NT2/D1 (cell line): ENCODE results near the gene ZNF275.

ENCODE experiments used
- DNase-seq: peaks from one replicate; pipeline ENCODE4 v3.0.0-alpha.2; 2011; ENCODE audit warnings: low read depth, low spot score
- H3K27me3 ChIP-seq: 2 replicates; pipeline ENCODE4 v1.6.0; 2011; ENCODE audit warnings: mild to moderate bottlenecking; ENCODE audit not compliant: insufficient read length, insufficient read depth
- H3K36me3 ChIP-seq: 2 replicates; pipeline ENCODE4 v1.6.1; 2011; ENCODE audit warnings: mild to moderate bottlenecking, low read length, mixed read lengths; ENCODE audit not compliant: insufficient read depth, insufficient read length
- H3K4me1 ChIP-seq: 2 replicates; pipeline ENCODE4 v1.5.1; 2011; ENCODE audit not compliant: insufficient read depth, insufficient read length
- H3K4me3 ChIP-seq: 2 replicates; pipeline ENCODE4 v1.5.1; 2011; ENCODE audit warnings: low read depth; ENCODE audit not compliant: insufficient read length
- H3K9ac ChIP-seq: 2 replicates; pipeline ENCODE4 v1.6.0; 2011; ENCODE audit warnings: low read depth; ENCODE audit not compliant: insufficient read length
- H3K9me3 ChIP-seq: 2 replicates; pipeline ENCODE4 v1.5.1; 2011; ENCODE audit warnings: mild to moderate bottlenecking, low read length; ENCODE audit not compliant: insufficient read depth
- SUZ12 ChIP-seq: IDR thresholded peaks from 2 replicates; pipeline ENCODE4 v1.6.1; 2011; ENCODE audit not compliant: insufficient read length, insufficient read depth; ENCODE audit errors: extremely low read depth
- YY1 ChIP-seq: IDR thresholded peaks from 2 replicates; pipeline ENCODE4 v1.6.1; 2011; ENCODE audit not compliant: insufficient read length, insufficient read depth
- ZNF274 ChIP-seq: IDR thresholded peaks from 2 replicates; pipeline ENCODE4 v1.6.1; 2011; ENCODE audit warnings: mild to moderate bottlenecking, low read depth, low read length

Gene ZNF275

GRCh38 chrX:153320555-153321184, 13.3 kb upstream of the ZNF275 start:
- DNase-seq: no peak
- no peak for TF ChIP-seq SUZ12
- H3K4me1 ChIP-seq: no peaks in the 10 kb centered on the region
- H3K27me3 ChIP-seq: no peaks in the 10 kb centered on the region
- no peak overlapping the region for H3K9ac ChIP-seq
- no peaks in the 10 kb centered on the region for H3K9me3 ChIP-seq
- no peak overlapping the region for H3K4me3 ChIP-seq
- H3K36me3 ChIP-seq: no peaks in the 10 kb centered on the region

DNA sequence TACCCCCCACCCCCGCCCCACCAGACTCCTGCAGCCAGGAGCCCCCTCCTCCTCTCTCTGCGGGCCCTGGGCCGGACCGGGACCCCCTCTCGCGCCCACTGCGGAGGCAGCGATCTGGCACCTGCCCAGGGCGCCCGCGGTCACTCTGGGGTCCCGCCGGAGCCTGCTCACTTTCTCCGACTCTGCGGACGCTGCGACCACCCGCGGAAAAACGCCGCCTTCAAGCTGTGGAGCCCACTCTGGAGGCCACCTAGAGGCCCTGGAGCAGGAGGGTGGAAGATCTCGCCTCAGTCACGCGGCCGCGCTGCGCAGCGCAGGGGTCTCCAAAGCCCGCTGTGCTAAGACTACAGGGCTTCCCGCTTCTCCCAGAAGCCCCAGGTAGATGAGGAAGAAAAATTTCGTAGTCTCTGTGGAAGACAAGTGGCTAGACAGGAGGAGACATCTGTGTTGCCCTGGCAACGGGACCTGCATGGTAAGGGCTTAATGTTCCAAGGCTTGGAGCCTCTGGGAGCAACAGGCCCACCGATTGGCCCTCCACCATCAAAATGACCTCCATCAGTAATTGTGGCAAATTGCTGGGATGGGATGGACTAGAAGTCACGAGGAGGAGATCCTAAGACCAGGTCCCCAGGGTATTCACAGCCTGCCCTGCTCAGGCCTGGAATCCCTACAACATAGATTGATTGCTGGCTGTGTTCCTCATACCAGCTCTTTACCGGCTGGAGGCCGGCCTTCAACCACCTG, 12.4 kb upstream of the ZNF275 start, which contains the start of gene PNMA6F:
TSS of gene PNMA6F (minus strand) at position 387 of the 744 bp plus-strand sequence. CDS start 1,093 bp downstream, outside the sequence.
- no peaks in the 10 kb centered on the region for H3K27me3 ChIP-seq
- no peak for DNase-seq
- no peaks in the 10 kb centered on the region for H3K36me3 ChIP-seq
- no peaks in the 10 kb centered on the region for H3K9me3 ChIP-seq
- H3K4me1 ChIP-seq: no peaks in the 10 kb centered on the region
- H3K9ac ChIP-seq: no peak within 1 kb of the TSS
- TF ChIP-seq SUZ12: no peak
- TF ChIP-seq ZNF274: no peak
- no peak for TF ChIP-seq YY1
- no peak within 1 kb of the TSS for H3K4me3 ChIP-seq

- no peaks in the 10 kb centered on the region for H3K27me3 ChIP-seq
- no peak overlapping the region for H3K4me3 ChIP-seq
- TF ChIP-seq SUZ12: no peak
- TF ChIP-seq YY1: no peak
- no peak for TF ChIP-seq ZNF274
- no peak for DNase-seq
- no peak overlapping the region for H3K9ac ChIP-seq
- no peaks in the 10 kb centered on the region for H3K9me3 ChIP-seq
- no peaks in the 10 kb centered on the region for H3K4me1 ChIP-seq
- no peaks in the 10 kb centered on the region for H3K36me3 ChIP-seq
Measured at GRCh38 chrX:153327561-153327960, 6.4 kb upstream of the ZNF275 start.

DNA sequence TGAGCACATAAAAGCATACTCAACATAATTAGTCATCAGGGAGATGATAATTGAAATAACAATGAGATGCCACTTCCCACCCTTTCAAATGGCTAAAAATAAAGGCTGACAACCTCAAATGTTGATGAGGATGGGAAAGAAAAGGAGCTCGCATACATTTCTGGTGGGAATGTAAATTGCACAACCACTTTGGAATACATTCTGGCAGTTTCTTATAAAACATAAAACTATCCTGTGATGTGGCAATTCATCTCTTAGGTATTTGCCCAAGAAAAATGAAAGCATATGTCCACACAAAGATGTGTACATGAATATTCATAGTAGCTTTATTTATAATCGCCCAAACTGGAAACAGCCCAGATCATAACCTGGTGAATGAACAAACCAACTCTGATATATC, 687 bp upstream of the ZNF275 start:
- Histone ChIP-seq H3K36me3 (peaks cover 16% of the 10 kb centered on the region), H3K4me3 (peak overlapping the region; percentile 26), H3K4me1 (no peaks in the 10 kb centered on the region), H3K9ac (no peak overlapping the region), H3K9me3 (no peaks in the 10 kb centered on the region), H3K27me3 (no peaks in the 10 kb centered on the region)
- no peak for TF ChIP-seq SUZ12
- no peak for TF ChIP-seq YY1
- TF ChIP-seq ZNF274: no peak
- no peak for DNase-seq

DNA sequence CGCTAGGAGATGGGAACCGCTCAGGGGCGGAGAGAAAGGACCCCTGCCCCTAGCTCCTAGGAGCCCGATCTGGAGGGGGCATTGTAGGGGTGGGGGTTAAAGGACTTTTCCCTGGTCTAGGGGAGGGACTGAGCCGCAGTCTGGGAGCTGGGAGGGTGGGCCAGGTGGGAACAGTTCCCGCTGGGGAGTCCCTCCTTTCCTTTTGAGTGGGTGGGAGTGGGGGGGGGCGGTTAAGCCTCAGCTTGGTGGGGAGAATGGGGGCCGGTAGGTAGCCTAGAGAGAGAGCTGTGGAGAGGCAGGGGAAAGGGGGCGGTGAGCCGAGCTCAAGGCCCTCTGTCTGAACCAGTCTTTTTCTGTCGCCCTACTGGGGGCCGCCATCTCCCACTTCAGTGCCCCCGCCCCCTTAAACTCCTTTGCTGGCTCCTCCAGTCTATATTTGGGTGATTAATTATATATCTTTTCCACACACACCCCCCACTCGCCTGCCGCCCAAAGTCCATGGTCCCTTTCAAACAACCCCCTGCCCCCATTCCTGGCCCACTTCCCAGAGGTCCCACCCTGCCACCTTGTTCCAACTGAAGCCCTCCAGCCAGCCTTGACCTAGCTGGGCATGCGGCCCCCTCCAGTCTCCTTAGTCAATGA, 822 bp downstream of the ZNF275 start:
- Histone ChIP-seq H3K9me3 (no peaks in the 10 kb centered on the region), H3K36me3 (peaks cover 16% of the 10 kb centered on the region), H3K9ac (peak overlapping the region; percentile 74), H3K4me1 (no peaks in the 10 kb centered on the region), H3K27me3 (no peaks in the 10 kb centered on the region), H3K4me3 (peak overlapping the region; percentile 55)
- TF ChIP-seq YY1 (no peak), ZNF274 (no peak), SUZ12 (no peak)
- no peak for DNase-seq

- Histone ChIP-seq H3K27me3 (no peaks in the 10 kb centered on the region), H3K4me3 (no peak overlapping the region), H3K9ac (no peak overlapping the region), H3K4me1 (no peaks in the 10 kb centered on the region), H3K9me3 (no peaks in the 10 kb centered on the region), H3K36me3 (peaks cover 16% of the 10 kb centered on the region)
- TF ChIP-seq YY1 (no peak), ZNF274 (no peak), SUZ12 (no peak)
- DNase-seq: no peak
Measured at GRCh38 chrX:153336121-153336894, 2.4 kb downstream of the ZNF275 start.
